OCI-LY7 (cell line): ENCODE data around the gene GALNT9. TPM values are rescaled to one million over a fixed set of nuclear protein-coding genes. Genes with fewer than 3 reads are reported as not detected.

Source experiments
- BruUV-seq: library from RNA; stranded (reverse); fragments of 400-500 nt; replicated peaks from 2 replicates; lab custom pipeline; 2021; lab: Mats Ljungman, UMichigan
- CTCF ChIA-PET: fragments of 300-600 bp; sonication (Branson Sonifier 250); formaldehyde crosslinking; loops from one replicate; lab custom pipeline; 2022; ENCODE audit warnings: antibody characterized with exemption; ENCODE audit not compliant: unreplicated experiment; lab: Charles Lee
- POLR2A ChIA-PET: fragments of 300-600 bp; sonication (Branson Sonifier 250); formaldehyde crosslinking; loops from one replicate; lab custom pipeline; 2022; ENCODE audit warnings: antibody characterized with exemption; lab: Charles Lee
- DNase-seq: peaks from one replicate; pipeline ENCODE4 v3.0.0-alpha.2; 2015; ENCODE audit warnings: low spot score
- H2AFZ ChIP-seq: fragments of 200-600 bp; sonication (generic), shearing (Covaris generic); 2 replicates; pipeline ENCODE4 v1.6.1; 2014; ENCODE audit warnings: mild to moderate bottlenecking, antibody characterized with exemption, low read length, moderate library complexity
- H3K27ac ChIP-seq: fragments of 200-600 bp; sonication (generic); 2 replicates; pipeline ENCODE4 v1.5.1; 2014; ENCODE audit warnings: mixed run types, low read depth, mild to moderate bottlenecking, moderate library complexity, low read length, inconsistent platforms; ENCODE audit not compliant: poor library complexity, severe bottlenecking
- H3K36me3 ChIP-seq: fragments of 200-600 bp; sonication (generic); 2 replicates; pipeline ENCODE4 v1.6.1; 2014; ENCODE audit warnings: mild to moderate bottlenecking, antibody characterized with exemption, low read length, moderate library complexity, mixed read lengths; ENCODE audit not compliant: insufficient read depth
- H3K4me1 ChIP-seq: fragments of 200-600 bp; sonication (generic); 2 replicates; pipeline ENCODE4 v1.5.1; 2014; ENCODE audit warnings: mild to moderate bottlenecking, low read length; ENCODE audit not compliant: insufficient read depth, poor library complexity, severe bottlenecking
- H3K4me2 ChIP-seq: fragments of 200-600 bp; sonication (generic); 2 replicates; pipeline ENCODE4 v1.6.1; 2014; ENCODE audit warnings: mild to moderate bottlenecking, low read length
- H3K4me3 ChIP-seq: fragments of 200-600 bp; sonication (generic); 2 replicates; pipeline ENCODE4 v1.5.1; 2014; ENCODE audit warnings: mild to moderate bottlenecking, low read depth, low read length; ENCODE audit not compliant: poor library complexity, severe bottlenecking
- H3K79me2 ChIP-seq: fragments of 200-600 bp; sonication (generic); 2 replicates; pipeline ENCODE4 v1.6.1; 2016; ENCODE audit warnings: low read depth, mild to moderate bottlenecking, low read length, moderate library complexity, mixed read lengths; ENCODE audit not compliant: insufficient read depth
- H3K9me2 ChIP-seq: fragments of 200-600 bp; sonication (generic); 2 replicates; pipeline ENCODE4 v1.6.1; 2016; ENCODE audit warnings: mild to moderate bottlenecking, low read length, mixed read lengths; ENCODE audit not compliant: insufficient read depth
- H3K9me3 ChIP-seq: fragments of 200-600 bp; sonication (generic); 2 replicates; pipeline ENCODE4 v1.6.1; 2014; ENCODE audit warnings: mild to moderate bottlenecking, mixed run types, low read length, mixed read lengths
- H4K20me1 ChIP-seq: fragments of 200-600 bp; sonication (generic); 2 replicates; pipeline ENCODE4 v1.6.1; 2014; ENCODE audit warnings: mild to moderate bottlenecking, antibody characterized with exemption, low read length, moderate library complexity, mixed read lengths; ENCODE audit not compliant: insufficient read depth
- CTCF ChIP-seq: fragments of 200-600 bp; sonication (generic); conservative IDR thresholded peaks from 2 replicates; pipeline ENCODE4 v1.5.1; 2014; ENCODE audit warnings: mild to moderate bottlenecking, antibody characterized with exemption, low read length, moderate library complexity, mixed read lengths
- EZH2phosphoT487 ChIP-seq: fragments of 200-600 bp; sonication (generic); IDR thresholded peaks from 2 replicates; pipeline ENCODE4 v1.6.1; 2018; ENCODE audit warnings: low read depth, borderline replicate concordance, mild to moderate bottlenecking, mixed run types, antibody characterized with exemption, low read length, moderate library complexity, mixed read lengths
- intact Hi-C: fragments of 100-400 bp; cut with micrococcal nuclease; formaldehyde crosslinking; loops from one replicate; pipeline ENCODE4 v1.10.0; 2022; ENCODE audit not compliant: unreplicated experiment
- total RNA-seq, 2 experiments: library from RNA; depleted of rRNA in 1 of 2; stranded (reverse); fragments of >200 nt in 1 of 2; shearing (Covaris generic) in 1 of 2; gene quantifications; 2 replicates each; pipeline ENCODE4 v1.2.3, GENCODE V29; 2014 to 2022

GALNT9 gene
- total RNA-seq, 2 experiments from 2014 or later = 0.28 TPM; not detected in 1

- intact Hi-C loops = no loop called here
- H3K9me3 ChIP-seq = no peaks in the 10 kb centered on the region
- H4K20me1 ChIP-seq = no peaks in the 10 kb centered on the region
- H3K36me3 ChIP-seq = no peaks in the 10 kb centered on the region
- TF ChIP-seq EZH2phosphoT487 = no peak
- TF ChIP-seq CTCF = no peak
- peaks cover 8% of the 10 kb centered on the region for H3K4me1 ChIP-seq
- no peaks in the 10 kb centered on the region for H3K9me2 ChIP-seq
- H3K4me3 ChIP-seq = no peak overlapping the region
- H3K4me2 ChIP-seq = no peak overlapping the region
- no peak for DNase-seq
- no peak overlapping the region for H3K27ac ChIP-seq
- BruUV-seq = no TSS peak
- H2AFZ ChIP-seq = no peak overlapping the region
- no peaks in the 10 kb centered on the region for H3K79me2 ChIP-seq
- CTCF ChIA-PET = no interaction called here
- POLR2A ChIA-PET = no interaction called here
Measured at GRCh38 chr12:132180648-132181546, 148.5 kb downstream of the GALNT9 start.

- no peak for TF ChIP-seq CTCF
- no peak for TF ChIP-seq EZH2phosphoT487
- CTCF ChIA-PET = no interaction called here
- POLR2A ChIA-PET = no interaction called here
- H3K4me1 ChIP-seq = peaks cover 10% of the 10 kb centered on the region
- DNase-seq = no peak
- H3K4me2 ChIP-seq = no peak overlapping the region
- H3K79me2 ChIP-seq = no peaks in the 10 kb centered on the region
- intact Hi-C loops = no loop called here
- no peak overlapping the region for H3K27ac ChIP-seq
- no peaks in the 10 kb centered on the region for H3K36me3 ChIP-seq
- no peak overlapping the region for H3K4me3 ChIP-seq
- BruUV-seq = no TSS peak
- H3K9me3 ChIP-seq = no peaks in the 10 kb centered on the region
- no peaks in the 10 kb centered on the region for H4K20me1 ChIP-seq
- no peaks in the 10 kb centered on the region for H3K9me2 ChIP-seq
- no peak overlapping the region for H2AFZ ChIP-seq
Measured at GRCh38 chr12:132179431-132180362, 149.7 kb downstream of the GALNT9 start.
